Stimulated activated CD4-positive, alpha-beta T cell treated with anti-CD3 and anti-CD28 coated beads, TNF-alpha, amount 100 ng/mL, for 24 hours (primary cell): ENCODE measurements around the gene PBX4.
"Not testable (repeated sequence)": the region's sequence is repeated elsewhere in the genome, so short reads cannot be mapped to it uniquely, and the experiment has no call there.

ENCODE experiments used
- DNase-seq, 3 experiments: peaks; one replicate each; pipeline ENCODE4 v3.0.0-alpha.2; 2020; ENCODE audit warnings: low read depth in 3 of 3

Gene PBX4

DNA sequence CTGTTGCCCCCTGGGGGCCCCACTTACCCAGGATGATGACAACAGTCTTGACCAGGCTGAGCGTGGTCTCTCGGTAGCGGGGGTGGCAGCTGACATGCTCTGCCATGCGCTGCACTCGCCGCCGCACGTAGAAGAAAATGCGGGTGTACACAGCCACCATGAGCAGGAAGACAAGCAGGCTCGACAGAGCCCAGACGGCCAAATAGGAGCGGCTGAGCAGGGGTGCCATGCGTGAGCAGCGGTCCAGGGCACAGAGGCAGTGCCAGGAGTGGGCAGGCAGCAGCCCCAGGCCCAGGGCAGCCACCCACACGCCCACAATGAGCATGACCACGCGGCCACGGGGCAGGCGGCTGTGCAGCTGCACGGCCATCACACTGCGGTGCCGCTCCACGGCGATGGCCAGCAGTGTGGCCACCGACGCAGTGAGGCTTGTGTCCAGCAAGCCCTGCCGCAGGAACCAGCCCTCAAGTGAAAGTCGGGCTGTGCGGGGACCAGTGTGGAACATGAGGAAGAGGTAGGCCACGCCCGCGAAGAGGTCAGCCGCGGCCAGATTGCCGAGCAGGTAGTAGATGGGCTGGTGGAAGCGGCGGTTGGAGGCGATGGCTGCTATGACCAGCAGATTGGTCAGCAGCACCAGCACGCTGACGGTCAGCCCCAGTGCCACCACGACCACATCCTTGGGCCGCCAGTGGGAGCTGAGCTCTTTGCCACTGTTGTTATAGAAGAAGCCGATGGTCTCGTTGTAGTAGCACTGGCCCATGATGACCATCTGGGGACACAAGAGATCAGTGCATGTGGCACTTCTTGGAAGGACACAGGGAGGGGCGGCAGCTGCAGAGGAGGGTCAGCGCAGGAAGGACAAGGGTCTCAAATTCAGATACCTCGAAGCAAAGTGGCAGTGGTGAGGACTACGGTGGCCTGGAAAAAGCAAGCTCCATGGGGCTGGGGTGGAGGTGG lies 8.3 kb upstream of the PBX4 start:
- no peak for DNase-seq

DNA sequence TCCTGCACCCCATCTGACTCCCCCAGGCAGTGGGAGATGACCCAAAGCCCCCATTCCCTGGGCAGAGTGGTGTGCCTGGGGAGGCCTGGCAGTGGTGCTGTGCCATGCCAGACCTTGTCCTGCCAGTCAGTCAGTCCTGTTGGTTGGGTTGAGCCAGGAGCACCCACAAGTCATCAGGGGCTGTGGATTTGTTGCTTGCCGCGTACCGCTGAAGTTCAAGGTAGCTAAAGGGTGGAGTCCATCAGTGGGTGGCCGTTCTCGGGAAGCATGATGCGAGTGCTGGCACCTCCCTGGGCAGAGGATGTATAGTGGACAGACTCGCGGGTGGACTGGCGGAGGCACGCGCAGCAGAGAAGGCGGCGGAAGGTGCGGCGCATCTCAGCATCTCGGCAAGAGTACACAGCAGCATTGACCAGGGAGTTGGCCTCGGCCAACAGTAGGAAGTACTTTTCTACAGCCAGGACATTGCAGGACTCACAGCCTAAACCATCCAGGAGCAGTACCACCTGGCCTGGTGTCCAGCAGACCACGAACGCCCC lies 5.6 kb upstream of the PBX4 start:
- no peak for DNase-seq

DNA sequence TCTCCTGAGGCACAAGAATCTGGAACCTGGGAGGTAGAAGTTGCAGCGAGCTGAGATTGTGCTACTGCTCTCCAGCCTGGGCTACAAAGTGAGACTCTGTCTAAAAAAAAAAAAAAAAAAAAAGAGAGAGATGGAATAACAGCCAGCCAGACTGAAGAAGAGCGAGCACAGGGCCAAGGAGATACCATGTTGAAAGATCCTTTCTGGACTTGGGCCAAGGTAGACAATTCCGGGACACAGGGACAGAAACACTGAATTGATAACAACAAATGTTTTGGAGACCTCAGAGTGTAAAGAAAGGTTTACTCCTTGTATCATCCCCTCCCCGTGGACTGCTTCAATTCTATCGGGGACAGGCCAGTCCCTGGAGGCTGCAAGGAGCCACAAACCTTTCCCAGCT lies 4.9 kb upstream of the PBX4 start:
- no peak for DNase-seq

DNA sequence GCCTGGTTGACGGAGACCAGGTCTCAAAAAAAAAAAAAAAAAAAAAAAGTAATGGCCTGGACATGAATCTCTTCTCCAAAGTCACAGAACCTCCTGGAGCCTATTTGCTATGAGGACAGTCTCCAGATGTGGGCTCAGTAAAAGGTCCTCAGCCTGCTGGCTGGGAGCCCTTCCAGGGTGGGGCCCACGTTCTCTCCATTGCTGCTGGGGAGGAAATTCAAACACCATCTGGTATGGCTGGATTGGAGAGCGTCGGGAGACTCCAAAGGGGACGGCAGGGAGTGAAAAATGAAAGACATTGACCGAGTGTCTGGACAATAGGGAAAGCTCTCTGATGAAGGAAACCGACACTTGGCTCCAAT lies 1.3 kb upstream of the PBX4 start:
- no peak for DNase-seq

DNA sequence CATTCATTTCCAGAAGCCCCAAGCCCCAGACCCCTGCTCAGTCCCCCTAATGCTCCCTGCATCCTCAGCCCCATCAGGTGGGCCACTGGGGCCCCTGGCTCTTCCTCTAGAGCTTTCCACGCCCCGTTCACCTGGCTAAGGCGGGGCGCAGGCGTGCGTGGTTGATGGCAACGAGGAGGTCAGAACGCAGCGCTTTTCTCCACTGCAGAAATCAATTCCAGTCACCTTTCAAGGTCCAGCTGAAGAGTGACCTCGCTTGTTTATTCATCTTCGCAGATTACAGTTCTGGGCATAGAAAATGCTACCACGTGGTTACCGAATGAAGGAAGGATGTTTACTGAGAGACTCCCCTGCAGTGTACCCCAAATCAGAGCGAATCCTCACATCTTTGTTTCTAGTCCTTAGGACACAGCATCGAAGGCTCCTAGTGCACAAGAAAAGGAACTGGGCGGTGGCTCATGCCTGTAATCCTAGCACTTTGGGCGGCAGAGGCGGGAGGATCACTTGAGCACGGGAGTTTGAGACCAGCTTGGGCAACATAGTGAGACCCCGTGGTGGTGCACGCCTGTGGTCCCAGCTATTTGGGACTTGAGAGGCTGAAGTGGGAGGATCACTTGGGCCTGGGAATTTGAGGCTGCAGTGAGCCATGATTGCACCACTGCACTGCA lies 828 bp upstream of the PBX4 start:
- no peak for DNase-seq

DNA sequence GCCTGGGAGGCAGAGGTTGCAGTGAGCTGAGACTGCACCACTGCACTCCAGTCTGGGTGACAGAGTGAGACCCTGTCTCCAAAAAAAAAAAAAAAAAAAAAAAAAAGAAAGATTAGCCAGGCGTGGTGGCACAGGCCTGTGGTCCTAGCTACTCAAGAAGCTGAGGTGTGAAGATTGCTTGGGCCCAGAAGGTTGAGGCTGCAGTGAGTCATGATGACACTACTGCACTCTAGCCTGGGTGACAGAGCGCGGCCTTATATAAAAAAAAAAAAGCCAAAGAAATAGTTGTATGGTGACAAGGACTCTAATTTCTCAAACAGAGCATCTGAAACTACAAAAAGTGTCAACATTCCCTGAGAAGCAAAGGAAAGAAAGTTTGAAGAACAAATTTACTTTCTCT lies 3.4 kb downstream of the PBX4 start:
- no peak for DNase-seq

DNA sequence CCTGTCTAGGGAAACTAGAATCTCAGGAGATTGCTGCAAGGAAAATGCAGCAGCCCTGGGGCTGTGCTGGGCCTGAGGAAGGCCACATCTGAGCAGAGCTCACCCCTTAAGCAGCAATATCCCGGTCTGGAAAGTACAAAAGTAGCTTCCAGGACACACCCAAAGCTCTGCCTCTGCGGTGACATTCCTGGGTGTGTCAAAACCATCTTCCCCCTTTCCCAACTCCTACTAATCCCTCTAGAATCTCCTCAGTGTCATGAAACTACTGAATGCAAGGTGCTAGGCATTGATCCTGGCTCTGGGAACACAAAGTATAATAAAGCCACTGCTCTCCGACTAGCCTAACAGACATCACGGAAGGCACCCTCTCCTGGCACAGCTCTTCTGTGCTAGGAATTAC lies 5.0 kb downstream of the PBX4 start:
- no peak for DNase-seq

DNA sequence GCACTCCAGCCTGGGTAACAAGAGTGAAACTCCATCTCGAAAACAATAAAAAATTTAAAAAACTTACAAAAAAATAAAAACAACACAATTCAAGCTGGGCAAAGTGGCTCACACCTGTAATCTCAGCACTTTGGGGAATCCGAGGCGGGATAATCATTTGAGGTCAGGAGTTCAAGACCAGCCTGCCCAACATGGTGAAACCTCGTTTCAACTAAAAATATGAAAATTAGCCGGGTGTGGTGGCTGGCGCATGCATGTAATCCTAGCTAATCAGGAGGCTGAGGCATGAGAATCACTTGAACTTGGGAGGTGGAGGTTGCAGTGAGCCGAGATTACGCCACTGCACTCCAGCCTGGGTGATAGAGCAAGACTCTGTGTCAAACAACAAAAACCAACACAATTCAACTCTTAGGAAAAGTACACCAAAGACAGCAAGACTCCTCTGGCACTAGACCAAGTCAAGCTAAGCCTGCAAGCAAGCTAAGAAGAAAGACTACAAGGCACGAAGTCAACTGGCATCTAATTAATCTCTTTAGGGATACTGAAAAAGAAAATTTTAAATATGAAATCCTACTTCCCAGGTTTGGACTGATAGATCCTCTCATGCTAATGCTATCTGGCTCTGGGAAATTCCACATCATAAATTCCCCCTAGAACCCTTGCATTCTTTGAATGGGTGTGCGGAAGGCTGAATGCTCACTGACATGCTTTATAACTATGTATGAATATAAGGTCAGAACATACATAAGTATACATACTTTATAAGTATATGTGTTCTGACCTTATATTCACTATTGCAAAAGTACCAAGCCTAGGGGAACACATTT lies 7.9 kb downstream of the PBX4 start:
- no peak for DNase-seq

DNA sequence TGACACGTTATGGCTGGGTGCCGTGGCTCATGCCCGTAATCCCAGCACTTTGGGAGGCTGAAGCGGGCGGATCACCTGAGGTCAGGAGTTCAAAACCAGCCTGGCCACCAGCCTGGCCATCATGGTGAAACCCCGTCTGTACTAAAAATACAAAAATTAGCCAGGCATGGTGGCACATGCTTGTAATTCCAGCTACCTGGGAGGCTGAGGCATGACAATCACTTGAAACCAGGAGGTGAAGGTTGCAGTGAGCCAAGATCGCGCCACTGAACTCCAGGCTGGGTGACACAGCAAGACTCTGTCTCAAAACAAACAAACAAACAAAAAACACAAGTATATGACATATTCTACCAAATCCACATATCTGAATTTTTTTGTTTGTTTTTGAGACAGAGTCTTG lies 11.8 kb downstream of the PBX4 start:
- not testable (repeated sequence) for DNase-seq

DNA sequence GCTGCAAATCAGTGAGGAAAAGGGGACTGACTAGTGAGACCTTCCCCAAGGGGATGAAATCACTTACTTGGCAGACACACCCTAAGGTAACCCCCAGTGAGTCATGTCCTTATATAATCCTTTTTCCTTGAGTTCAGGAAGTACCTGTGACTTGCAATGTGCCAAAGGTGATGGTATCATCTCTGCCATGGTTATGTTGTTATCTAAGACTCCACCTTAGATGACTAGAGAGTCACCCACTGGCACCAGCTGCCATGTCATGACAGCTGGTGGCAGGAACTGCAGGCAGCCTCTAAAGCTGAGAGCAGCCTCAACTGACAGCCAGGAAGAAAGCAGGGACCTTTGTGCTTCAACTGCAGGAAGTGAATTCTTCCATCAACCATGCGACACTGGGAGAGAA lies 12.5 kb downstream of the PBX4 start:
- no peak for DNase-seq

DNA sequence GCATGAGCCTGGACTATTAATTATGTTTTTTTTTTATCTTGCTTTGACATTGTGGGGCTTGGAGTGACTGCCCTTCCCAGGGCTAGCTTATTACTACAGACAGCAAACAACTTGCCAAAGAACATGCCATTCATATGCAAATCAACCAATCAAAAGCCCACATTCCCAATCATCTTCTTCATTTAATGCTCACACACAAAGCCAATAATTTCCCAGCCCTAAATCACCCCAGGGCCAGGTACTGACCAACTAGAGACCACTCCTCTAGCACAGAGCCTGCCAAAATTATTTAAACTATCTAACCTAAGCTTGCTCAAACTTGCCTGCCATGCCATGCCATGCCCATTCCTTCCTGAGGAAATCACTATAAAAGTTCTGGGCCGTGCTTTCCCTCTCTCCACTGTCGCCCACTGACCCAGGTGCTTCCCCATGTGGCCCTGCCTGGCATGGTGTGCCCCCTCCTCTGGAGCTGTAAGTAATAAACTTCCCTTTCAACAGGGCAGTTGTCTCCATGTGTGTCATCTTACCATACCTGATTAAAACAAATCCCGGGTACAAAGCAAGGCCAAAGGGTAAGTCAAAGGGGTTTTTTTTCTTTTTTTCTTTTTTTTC lies 15.7 kb downstream of the PBX4 start:
- no peak for DNase-seq

DNA sequence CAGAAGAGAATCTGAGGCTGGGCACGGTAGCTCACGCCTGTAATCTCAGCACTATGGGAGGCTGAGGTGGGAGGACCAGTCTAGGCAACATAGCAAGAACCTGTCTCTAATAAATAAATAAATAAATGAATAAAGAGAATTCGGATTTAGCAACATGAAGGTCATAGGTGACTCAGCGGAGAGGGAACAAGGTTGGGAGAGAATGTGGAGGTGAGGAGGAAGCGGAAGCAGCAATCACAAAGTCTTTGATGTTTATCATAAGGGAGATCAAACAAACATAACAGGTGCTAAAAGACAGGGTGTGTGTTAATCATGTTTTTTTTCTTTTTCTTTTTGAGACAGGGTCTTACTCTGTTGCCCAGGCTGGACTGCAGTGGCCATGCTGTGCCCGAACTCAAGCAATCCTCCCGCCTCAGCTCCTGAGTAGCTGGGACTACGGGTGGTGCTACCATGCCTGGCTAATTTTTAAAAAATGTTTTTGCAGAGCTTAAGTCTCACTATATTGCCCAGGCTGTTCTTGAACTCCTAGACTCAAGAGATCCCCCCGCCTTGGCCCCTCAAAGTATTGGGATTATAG lies 16.3 kb downstream of the PBX4 start:
- DNase-seq = no peak

DNA sequence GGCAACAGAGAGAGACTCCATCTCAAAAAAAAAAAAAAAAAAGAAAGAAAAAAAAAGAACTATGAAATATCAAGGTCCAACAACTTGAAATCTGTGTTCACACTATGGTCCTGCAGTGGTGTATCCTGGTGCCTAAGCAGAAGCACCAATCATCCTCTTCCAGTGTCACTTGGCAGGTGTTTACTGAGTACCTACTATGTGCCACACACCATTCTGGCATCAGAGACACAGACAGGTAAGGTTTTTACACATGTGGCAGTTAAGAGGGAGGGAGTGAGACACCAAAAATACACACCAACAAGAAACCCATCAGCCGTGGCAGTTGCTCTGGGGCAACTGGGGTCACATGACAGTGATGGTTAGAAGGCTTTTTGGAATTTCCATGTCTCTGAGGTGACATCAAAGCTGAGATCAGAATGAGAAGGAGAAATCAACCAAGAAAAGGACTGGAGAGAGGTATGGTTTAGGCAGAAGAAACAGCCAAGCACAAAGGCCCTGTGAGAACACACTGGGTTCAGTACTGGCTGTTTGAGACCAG lies 17.6 kb downstream of the PBX4 start:
- no peak for DNase-seq

DNA sequence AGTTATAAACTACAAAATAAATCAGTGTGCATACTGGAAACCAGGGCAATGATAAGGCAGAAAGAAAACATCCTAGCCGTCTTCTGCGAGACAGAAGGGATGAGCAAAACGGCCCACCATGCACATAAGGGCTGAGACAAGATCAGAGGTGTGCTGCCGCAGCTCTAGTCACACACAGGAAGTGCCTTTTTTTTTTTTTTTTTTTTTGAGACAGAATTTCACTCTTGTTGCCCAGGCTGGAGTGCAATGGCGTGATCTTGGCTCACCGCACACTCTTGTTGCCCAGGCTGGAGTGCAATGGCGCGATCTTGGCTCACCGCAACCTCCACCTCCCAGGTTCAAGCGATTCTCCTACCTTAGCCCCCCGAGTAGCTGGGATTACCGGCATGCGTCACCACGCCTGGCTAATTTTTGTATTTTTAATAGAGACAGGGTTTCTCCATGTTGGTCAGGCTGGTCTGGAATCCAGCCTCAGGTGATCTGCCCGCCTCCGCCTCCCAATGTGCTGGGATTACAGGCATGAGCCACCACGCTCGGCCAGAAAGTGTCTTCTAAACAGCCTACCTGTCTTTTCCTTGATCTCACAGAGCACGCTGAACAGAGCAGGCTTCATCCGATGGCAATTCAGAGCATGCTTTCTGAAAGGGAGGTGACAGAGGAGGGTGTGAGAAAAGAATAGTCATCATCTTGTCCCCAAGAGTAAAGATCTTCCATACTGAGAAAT lies 19.6 kb downstream of the PBX4 start:
- peak in 1 of 3 experiments; percentile 46 for DNase-seq

DNA sequence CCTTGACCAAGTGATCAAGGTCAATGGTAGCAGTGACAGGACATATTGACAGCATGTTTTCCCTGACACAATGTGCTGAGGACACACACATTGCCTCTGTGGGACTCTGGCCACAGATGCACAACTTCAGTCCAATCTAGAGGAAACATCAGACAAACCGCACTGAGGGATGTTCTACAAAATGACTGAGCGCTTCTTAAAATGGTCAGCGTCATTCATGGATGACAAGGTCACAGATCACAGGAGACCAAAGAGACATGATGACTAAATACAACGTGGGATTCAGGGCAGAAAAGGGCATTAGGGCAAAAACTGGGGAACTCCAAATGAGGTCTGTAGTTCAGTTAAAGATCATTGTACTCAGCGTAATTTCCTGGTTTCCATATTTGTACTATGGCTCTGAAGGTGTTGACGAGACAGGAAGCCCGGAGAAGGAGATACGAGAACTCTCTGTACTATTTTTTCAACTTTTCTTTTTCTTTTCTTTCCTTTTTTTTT lies 20.6 kb downstream of the PBX4 start:
- peak in 1 of 3 experiments; percentile 47 for DNase-seq

DNA sequence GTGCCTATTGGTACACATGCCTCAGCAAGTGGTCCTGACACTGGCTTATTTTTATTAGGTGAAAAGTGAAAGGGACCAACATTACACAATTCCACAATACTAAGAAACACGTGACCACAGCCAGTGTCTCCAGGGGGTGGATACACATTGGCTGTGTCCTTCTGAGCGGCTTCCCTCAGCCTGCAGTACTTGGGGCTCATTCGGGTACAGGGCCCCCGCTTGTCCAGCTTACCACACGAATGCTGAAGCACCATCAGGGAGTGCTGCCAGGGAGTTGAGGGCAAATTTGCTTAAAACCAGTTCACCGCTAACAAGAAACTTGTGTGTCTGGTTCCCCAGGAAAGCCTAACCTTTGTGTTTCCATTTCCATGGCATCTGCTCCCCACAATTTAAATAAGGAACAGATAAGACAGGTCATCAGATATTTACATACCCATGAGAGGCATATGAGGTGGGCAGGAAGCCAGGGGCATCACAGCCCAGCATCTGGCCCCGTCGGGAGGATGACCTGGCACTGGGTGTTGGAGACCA lies 23.3 kb downstream of the PBX4 start:
- DNase-seq = no peak

DNA sequence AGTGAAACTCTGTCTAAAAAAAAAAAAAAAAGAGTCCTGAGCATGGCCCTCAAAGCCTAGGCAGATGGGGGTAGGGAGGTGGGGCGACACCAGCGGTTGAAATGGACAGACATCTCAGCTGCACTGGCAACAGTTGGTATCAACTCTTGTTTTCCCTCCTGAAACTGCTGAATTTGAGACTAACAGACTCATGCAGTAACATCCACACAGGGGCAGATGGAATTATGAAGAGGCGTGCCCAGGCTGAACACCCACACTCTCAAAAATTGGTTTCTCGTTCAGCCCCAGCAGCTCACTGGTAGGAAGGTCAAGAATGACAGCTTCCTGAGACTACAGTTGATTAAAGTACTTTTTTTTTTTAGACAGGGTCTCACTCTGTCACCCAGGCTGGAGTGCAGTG lies 24.1 kb downstream of the PBX4 start:
- no peak for DNase-seq

DNA sequence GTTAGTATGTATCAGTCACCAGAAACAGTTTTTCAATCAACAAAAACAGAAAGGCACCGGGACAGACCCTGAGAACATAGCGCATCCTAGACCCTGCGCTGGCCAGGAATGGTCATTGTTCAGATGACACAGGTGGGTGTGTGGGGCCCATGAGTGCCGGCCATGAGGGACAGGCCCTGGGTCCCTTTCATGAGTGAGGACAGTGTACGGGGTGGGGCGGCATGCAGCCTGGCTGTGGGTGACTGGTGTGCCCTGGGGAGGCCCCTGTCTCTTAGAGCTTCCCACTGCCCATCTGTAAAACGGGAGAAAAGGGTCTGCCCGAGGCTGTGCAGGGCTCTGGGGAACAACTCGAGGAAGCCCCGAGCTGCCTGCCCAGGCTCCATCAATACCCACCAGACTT lies 25.8 kb downstream of the PBX4 start:
- no peak for DNase-seq

DNA sequence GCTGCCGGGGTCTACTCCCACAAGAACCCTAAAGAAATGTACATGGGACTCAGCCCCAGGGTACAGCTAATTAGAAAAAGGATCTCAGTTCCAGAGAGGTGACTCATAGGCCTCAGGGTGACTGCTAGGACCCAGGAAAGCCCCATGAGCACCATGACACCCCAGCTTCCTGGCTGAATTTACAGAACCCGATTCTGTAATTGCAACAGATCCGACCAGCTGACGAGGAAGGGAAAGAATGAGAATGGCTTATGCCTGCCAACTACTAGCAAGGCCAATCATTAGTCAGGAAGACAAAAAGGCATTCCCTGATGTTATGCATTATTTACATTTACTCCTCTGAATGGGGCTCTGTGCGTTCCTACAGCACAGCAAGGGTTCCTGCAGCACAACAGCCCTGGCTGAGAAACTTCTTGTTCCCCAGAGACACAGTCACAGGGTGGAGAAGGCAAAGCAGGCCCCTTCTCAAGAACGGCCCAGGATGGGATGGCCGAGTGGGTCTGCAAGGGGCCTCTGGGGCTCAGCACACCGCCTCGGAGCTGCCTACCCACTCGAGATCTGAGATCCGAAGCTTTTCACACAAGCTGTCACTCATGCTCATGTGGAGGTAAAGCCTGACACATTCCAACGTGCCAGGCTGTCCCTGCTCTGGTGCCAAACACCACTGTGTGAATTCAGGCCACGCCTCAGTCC lies 27.2 kb downstream of the PBX4 start:
- DNase-seq = peak; percentile 48 to 66 (median 64)
